Uterus (tissue), 4 donors: ENCODE measurements around the gene PHC2. TPM values are rescaled to one million over a fixed set of nuclear protein-coding genes. Genes with fewer than 3 reads are reported as not detected.

ENCODE experiments used
- DNase-seq, 2 donors: peaks; one replicate each; pipeline ENCODE4 v3.0.0-alpha.2; 2019 to 2020
- H3K27ac ChIP-seq, 2 donors: fragments of 200-600 bp; sonication (generic); 1 replicate in 1 of 2; 2 replicates in 1 of 2; pipeline ENCODE4 v1.5.1; 2016 to 2018
- H3K27me3 ChIP-seq, 2 donors: fragments of 200-600 bp; sonication (generic); one replicate each; pipeline ENCODE4 v1.5.1; 2018 to 2019; ENCODE audit warnings: control low read depth in 1 of 2
- H3K36me3 ChIP-seq, 2 donors: fragments of 200-600 bp; sonication (generic); one replicate each; pipeline ENCODE4 v1.5.1; 2019; ENCODE audit warnings: control low read depth in 1 of 2
- H3K4me1 ChIP-seq, 2 donors: fragments of 200-600 bp; sonication (generic); one replicate each; pipeline ENCODE4 v1.5.1; 2018 to 2019; ENCODE audit warnings: control low read depth in 1 of 2
- H3K4me3 ChIP-seq, 2 donors: fragments of 200-600 bp; sonication (generic); 1 replicate in 1 of 2; 2 replicates in 1 of 2; pipeline ENCODE4 v1.5.1; 2018 to 2019; ENCODE audit warnings: mild to moderate bottlenecking in 1 of 2
- H3K9me3 ChIP-seq, 2 donors: fragments of 200-600 bp; sonication (generic); one replicate each; pipeline ENCODE4 v1.5.1; 2019; ENCODE audit warnings: control low read depth in 1 of 2
- POLR2A ChIP-seq, 2 donors: fragments of 450-650 bp; IDR thresholded peaks; one replicate each; pipeline ENCODE4 v1.6.1; 2016; ENCODE audit warnings: antibody characterized with exemption in 2 of 2, mild to moderate bottlenecking in 1 of 2, moderate library complexity in 1 of 2
- intact Hi-C: fragments of 100-400 bp; cut with DNase I; formaldehyde crosslinking; loops from one replicate; pipeline ENCODE4 v1.15.1; 2023; ENCODE audit warnings: low total_unique reads
- total RNA-seq, 4 donors: library from RNA; depleted of rRNA in 3 of 4; stranded (reverse); fragments of >200 nt in 3 of 4; gene quantifications; one replicate each; pipeline versions ENCODE4 v1.1.0 to v1.2.4, GENCODE V29; 2014 to 2023
- TF ChIP-seq, protein P1 (sequence below), 4 experiments: fragments of 200-600 bp in 2 of 4; fragments of 450-650 bp in 2 of 4; sonication (generic) in 2 of 4; IDR thresholded peaks; one replicate each; pipeline ENCODE4 v1.5.1; 2016 to 2019; ENCODE audit warnings: antibody characterized with exemption in 4 of 4, mild to moderate bottlenecking in 2 of 4, moderate library complexity in 1 of 4
- donor health status: DM: yes; HTN: yes; CAD: no.

The PHC2 gene
- total RNA-seq, 4 donors from 2014 or later = 51.5 to 203 (median 102) TPM

DNA sequence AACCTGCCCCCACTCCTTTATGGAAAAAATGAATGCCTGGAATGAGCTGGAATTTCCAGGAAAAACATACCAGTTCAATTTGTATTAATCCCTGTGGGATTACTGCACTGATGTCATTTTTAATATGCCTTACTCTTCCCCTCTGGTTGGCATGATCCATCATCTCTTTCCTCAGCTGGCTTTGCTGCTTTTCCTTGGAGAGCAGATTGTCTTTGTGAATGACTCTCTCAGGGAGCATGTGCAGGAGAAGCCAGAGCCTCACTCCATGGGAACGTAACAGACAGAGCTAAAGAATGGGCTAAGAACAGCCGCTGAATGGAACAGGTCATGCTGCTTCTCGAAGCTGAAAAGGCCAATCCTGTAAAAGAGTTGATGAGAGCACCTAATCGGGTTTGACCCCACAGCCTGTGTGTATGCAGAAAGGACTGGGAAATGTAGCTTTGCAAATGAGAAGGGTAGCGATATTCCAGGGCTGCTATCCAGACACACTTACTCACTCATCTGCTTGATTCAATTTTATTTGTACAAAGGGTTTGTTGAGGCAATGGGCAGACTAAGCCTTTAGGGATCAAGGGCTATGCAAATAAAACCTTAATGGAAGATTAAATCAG lies 20.7 kb downstream of the PHC2 start:
- H3K9me3 ChIP-seq = no peaks in the 10 kb centered on the region
- H3K27ac ChIP-seq = no peak overlapping the region
- H3K36me3 ChIP-seq = no peaks in the 10 kb centered on the region
- H3K4me3 ChIP-seq = no peak overlapping the region
- intact Hi-C loops = no loop called here
- TF ChIP-seq POLR2A (IDR thresholded peaks at IDR 0.05) = no peak
- TF ChIP-seq, protein P1, sequence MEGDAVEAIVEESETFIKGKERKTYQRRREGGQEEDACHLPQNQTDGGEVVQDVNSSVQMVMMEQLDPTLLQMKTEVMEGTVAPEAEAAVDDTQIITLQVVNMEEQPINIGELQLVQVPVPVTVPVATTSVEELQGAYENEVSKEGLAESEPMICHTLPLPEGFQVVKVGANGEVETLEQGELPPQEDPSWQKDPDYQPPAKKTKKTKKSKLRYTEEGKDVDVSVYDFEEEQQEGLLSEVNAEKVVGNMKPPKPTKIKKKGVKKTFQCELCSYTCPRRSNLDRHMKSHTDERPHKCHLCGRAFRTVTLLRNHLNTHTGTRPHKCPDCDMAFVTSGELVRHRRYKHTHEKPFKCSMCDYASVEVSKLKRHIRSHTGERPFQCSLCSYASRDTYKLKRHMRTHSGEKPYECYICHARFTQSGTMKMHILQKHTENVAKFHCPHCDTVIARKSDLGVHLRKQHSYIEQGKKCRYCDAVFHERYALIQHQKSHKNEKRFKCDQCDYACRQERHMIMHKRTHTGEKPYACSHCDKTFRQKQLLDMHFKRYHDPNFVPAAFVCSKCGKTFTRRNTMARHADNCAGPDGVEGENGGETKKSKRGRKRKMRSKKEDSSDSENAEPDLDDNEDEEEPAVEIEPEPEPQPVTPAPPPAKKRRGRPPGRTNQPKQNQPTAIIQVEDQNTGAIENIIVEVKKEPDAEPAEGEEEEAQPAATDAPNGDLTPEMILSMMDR (IDR thresholded peaks at IDR 0.05) = no peak
- DNase-seq = no peak
- no peaks in the 10 kb centered on the region for H3K4me1 ChIP-seq
- no peaks in the 10 kb centered on the region for H3K27me3 ChIP-seq

DNA sequence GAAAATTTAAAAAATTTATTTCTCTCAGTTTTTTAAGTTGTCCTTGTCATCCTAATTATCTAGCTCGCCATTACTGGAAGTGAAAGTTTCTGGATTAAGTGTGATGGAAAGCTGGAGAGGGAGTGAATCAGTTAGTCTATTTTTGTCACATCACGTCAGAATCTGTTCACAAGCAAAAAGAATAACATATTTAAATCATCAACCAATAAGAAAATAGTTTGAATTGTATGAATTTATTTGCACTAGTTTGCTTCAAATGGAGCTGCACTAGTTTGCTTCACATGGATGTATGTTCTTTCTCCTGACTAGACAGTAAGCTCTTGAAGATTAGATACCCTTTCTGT lies 22.8 kb downstream of the PHC2 start:
- H3K27ac ChIP-seq = no peak overlapping the region
- intact Hi-C loops = no loop called here
- DNase-seq = no peak
- no peaks in the 10 kb centered on the region for H3K4me1 ChIP-seq
- no peaks in the 10 kb centered on the region for H3K9me3 ChIP-seq
- no peak overlapping the region for H3K4me3 ChIP-seq
- no peak for TF ChIP-seq POLR2A (IDR thresholded peaks at IDR 0.05)
- TF ChIP-seq, protein P1 (IDR thresholded peaks at IDR 0.05) = no peak
- no peaks in the 10 kb centered on the region for H3K27me3 ChIP-seq
- H3K36me3 ChIP-seq = no peaks in the 10 kb centered on the region

DNA sequence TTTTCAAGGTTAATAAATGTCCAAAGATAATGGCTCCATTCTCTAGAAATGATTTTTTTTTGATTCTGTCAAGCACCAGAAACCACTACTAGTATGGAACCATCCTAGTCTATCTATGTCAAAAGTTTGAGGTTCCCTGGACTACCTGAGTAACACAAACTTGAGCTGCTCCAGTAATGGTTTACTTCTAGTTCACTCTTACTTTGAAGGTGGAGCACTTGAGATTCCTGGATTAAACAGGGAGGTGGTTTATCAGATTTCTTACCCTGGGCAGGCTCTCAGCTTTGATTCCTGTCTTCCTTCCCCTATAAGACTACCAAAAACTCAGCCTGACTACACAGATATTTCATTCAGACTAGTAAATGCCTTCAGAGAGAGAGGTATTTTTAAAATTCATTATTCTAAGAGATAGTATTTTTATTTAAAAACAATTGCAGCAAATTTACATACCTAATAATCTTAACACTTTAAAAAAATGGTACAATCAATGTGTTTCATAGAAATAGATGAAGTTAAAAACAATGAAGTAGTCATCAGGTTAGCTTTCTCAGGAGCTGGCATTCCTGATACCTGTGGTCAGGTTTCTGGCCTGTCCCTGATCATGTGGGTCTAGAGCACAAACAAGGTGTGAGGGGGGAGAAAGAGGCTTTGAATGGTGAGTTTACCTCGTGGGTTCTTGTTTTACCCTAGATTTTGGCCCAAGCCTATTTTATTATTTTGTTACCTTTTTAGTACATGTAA lies 23.4 kb downstream of the PHC2 start:
- intact Hi-C loops = no loop called here
- no peaks in the 10 kb centered on the region for H3K9me3 ChIP-seq
- TF ChIP-seq, protein P1 (IDR thresholded peaks at IDR 0.05) = no peak
- no peak for TF ChIP-seq POLR2A (IDR thresholded peaks at IDR 0.05)
- H3K36me3 ChIP-seq = no peaks in the 10 kb centered on the region
- no peak overlapping the region for H3K27ac ChIP-seq
- no peaks in the 10 kb centered on the region for H3K4me1 ChIP-seq
- H3K4me3 ChIP-seq = no peak overlapping the region
- no peak for DNase-seq
- H3K27me3 ChIP-seq = no peaks in the 10 kb centered on the region

DNA sequence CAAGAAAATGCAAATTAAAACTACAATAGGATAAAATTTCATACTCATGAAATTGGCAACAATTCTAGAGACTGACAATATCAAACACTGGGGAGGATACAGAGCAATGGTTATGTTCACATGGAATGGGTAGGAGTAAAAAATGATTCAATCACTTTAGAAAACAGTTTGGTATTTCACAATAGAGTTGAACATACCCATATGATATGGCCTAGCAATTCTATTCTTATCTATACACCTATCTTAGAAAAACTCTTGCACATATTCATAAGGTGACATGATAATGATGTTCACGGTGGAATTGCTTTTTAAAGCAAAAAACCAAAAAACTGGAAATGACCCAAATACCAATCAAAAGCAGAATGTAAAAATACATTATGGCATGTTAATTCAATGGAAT lies 28.7 kb downstream of the PHC2 start:
- H3K9me3 ChIP-seq = no peaks in the 10 kb centered on the region
- no peak overlapping the region for H3K27ac ChIP-seq
- TF ChIP-seq, protein P1 (IDR thresholded peaks at IDR 0.05) = no peak
- no peak for TF ChIP-seq POLR2A (IDR thresholded peaks at IDR 0.05)
- intact Hi-C loops = no loop called here
- H3K36me3 ChIP-seq = no peaks in the 10 kb centered on the region
- no peak overlapping the region for H3K4me3 ChIP-seq
- H3K4me1 ChIP-seq = no peaks in the 10 kb centered on the region
- H3K27me3 ChIP-seq = no peaks in the 10 kb centered on the region
- no peak for DNase-seq

DNA sequence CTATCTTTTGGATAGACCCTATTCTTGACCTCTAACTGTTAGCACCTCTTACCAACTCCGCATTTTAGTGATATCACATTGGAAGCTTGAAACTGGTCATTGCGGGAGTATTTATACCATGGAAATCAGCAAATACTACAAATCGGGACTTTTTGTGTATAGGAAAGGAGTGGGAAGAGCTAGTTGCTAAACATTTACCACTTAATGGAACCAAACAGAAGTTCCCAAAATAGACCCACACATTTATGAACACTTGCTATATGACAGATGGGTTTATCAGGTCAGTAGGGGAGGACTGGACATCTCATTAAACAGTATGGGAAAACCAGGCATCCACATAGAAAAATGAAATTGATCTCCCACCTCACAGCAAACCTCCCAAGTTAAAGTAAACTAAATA lies 29.4 kb downstream of the PHC2 start:
- no peaks in the 10 kb centered on the region for H3K4me1 ChIP-seq
- H3K36me3 ChIP-seq = no peaks in the 10 kb centered on the region
- H3K9me3 ChIP-seq = no peaks in the 10 kb centered on the region
- no peak overlapping the region for H3K27ac ChIP-seq
- intact Hi-C loops = no loop called here
- DNase-seq = no peak
- H3K4me3 ChIP-seq = no peak overlapping the region
- H3K27me3 ChIP-seq = no peaks in the 10 kb centered on the region
- no peak for TF ChIP-seq POLR2A (IDR thresholded peaks at IDR 0.05)
- TF ChIP-seq, protein P1 (IDR thresholded peaks at IDR 0.05) = no peak
